VCaP (cell line): ENCODE results near the gene CHCT1.

Source experiments
- H3K27ac ChIP-seq: fragments of 450-650 bp; 2 replicates; pipeline ENCODE4 v1.5.1; 2017
- TF ChIP-seq, protein P1 (sequence below): fragments of 450-650 bp; conservative IDR thresholded peaks from 2 replicates; pipeline ENCODE4 v1.5.1; 2017; ENCODE audit warnings: mild to moderate bottlenecking, moderate library complexity

CHCT1 gene

DNA sequence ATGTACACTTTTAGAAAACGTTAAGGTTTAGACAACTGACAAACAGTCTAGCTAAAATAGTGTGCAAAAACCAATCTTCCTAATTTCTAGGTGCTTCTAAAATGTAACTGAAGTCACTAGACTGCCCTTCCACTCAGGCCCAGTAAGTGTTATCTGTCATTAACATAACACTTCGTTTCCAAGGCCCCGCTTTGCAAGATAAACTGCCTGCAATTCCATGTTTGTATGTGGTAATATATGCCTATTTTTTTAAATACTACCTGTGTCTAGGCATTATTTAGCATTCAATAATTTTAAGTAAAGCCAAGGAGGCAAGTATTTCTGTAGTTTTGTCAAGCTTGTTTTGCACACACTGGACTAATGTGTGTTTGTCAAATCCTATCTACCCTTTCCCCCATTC is 33.5 kb upstream of the CHCT1 start:
- H3K27ac ChIP-seq: peak overlapping the region; percentile 96
- TF ChIP-seq, protein P1, sequence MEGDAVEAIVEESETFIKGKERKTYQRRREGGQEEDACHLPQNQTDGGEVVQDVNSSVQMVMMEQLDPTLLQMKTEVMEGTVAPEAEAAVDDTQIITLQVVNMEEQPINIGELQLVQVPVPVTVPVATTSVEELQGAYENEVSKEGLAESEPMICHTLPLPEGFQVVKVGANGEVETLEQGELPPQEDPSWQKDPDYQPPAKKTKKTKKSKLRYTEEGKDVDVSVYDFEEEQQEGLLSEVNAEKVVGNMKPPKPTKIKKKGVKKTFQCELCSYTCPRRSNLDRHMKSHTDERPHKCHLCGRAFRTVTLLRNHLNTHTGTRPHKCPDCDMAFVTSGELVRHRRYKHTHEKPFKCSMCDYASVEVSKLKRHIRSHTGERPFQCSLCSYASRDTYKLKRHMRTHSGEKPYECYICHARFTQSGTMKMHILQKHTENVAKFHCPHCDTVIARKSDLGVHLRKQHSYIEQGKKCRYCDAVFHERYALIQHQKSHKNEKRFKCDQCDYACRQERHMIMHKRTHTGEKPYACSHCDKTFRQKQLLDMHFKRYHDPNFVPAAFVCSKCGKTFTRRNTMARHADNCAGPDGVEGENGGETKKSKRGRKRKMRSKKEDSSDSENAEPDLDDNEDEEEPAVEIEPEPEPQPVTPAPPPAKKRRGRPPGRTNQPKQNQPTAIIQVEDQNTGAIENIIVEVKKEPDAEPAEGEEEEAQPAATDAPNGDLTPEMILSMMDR: no peak

DNA sequence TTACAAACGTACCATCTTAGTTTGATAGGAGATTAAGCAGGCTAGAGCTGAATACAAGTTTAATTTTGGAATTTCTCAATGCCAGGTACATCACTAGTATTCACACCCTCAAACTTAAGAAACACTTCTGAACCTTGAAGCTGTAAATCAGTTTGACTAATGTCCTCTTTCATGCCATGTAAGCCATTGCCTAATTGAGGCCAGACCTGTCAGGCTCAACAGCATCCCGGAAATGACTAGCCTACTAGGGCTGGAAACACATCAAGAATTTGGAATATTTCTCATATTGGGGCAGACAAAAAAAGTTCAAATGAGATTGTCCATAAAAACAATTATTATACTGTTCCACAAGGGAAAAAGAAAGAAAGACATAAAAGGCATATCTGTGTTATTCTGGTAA is 32.1 kb upstream of the CHCT1 start:
- H3K27ac ChIP-seq: peak overlapping the region; percentile 96
- TF ChIP-seq, protein P1: no peak

DNA sequence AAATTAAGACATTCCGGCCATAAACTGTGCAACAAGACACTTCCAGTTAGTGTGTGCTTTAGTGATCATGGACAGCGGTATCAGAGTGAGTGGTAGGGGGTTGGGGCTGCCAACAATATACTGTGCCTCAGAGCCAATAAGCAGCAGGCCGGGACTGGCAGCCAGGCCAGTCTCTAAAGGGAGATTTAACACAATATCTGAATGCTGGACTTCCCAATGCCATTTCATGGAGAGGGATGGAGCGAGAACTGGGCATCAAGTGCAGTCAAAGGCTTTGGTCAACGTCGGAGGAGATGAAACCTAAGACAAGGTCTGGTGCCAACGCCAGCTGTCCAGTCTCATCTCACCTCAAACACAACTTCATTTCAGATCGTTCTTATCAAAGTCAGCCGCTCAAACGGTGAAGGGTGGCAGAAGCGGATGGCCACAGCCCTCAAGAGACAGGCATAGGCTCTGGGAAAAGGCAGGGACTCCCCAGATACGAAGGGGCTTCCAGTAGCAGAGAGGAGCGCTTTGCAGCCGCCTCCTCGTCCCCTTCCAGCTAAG is 31.3 kb upstream of the CHCT1 start:
- H3K27ac ChIP-seq: peak overlapping the region; percentile 96
- TF ChIP-seq, protein P1: no peak

DNA sequence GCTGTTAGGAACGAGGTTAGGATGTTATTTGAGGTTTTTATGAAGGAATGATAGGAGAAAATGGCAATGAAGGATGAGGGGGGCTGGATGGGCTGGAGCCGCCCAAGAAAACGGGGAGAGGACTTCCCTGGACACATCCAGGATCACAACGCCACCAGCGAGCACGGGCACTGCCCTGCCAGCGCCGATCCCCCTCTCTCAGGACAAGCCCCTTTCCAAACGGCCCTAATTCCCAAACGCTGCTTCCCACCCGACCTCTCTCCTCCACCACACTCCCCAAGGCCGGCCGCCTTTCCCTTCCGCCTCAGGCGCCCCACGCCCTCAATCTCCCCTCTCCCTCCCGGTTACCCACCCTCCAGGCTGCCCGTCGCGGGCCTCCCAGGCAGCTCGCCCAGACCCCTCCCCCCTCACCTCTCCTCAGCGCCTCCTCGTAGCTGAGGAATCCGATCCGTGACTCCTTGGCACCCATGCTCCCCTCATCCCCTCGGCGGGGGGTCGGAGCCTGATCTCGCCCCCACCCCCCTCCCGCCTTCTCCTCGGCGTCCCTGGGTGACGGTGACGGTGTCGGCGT is 30.7 kb upstream of the CHCT1 start:
- peak overlapping the region; percentile 96 for H3K27ac ChIP-seq
- TF ChIP-seq, protein P1: no peak

DNA sequence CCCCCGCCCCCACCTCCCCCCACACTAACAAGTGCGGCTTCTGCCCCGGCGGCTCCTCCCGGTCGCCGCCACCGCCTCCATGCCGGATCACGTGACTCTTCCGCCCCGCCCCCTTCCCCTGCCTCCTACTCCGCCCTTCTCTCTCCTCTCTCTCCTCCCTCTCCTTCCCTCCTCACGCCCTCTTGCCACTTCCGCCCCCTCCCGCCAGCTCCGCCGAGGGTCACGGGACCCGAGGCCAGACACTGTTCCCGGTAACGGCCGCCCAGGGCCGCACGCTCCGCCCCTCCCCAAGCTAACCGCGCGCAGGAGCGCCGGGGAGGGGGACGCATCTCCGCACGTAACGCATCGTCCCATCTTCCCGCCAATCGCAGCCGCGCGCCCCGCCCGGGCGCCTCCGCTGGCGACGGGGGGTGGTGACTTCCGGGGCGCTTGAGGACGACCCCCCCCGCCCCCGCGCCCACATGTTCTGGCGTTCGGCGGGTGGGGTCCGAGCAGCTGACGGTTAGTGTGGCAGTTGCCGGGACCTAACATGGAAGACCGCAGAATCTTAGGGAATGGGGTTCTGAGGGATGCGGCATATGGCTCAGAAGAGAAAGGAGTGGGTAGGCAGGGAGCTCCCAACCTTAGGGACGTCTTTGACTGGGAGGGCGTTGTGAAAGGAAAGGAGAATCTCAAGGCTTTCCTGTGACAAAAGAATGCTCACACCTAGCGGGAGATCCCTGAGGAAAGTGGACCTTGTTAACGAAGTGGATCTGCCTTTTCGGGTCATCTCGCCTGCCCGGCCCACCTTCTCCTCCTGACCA is 30.0 kb upstream of the CHCT1 start, which contains the start of gene USP32:
Gene USP32 (minus strand): TSS at position 92 of the 803 bp plus-strand sequence. CDS start 194 bp downstream, outside the sequence.
- H3K27ac ChIP-seq: peak within 1 kb of the TSS; percentile 96
- TF ChIP-seq, protein P1: 0 out of 2 replicates have a peak, but pooled peaks have one; percentile 13

DNA sequence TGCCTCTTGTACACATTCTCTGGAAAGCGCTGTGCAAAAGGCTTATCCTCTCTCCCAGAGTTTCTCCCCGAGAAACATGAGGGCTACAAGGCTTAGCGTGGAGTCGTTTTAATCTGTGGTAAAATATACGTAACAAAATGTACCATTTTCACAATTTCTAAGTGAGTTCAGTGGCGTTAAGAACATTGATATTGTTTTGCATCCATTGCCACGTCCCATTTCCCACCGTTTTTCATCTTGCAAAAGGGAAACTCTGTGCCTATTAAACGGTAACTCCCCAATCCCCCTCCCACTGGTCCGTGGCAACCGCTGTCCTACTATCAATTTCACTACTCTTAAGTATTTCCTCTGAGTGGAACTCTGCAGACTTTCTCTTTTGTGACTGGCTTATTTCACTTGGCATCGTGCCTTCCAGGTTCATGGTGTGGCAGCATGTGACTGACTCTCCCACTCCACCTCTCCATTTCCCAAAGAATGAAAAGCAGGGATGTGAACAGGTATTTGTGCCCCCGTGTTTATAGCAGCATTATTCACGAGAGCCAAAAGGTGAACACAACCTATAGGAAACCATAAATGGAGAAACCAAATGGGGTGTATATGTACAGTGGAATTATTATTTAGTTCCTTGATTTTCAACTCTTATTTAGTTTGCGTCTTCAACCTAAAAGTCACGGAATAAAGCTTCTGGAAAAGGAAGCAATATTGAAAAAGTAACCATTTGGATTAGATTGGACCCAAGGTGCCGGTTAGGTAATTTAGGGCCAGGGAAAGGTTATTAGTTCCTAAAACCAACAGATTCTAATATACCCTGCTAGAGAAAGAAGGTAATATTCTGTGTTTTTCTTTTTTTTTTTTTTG is 29.2 kb upstream of the CHCT1 start:
- TF ChIP-seq, protein P1: no peak
- H3K27ac ChIP-seq: peak overlapping the region; percentile 96
